Measurements from ENCODE around the gene NLRC3.
A peak's percentile ranks its signal among the peaks of the same experiment; 100 is the strongest.

Gene NLRC3

DNA sequence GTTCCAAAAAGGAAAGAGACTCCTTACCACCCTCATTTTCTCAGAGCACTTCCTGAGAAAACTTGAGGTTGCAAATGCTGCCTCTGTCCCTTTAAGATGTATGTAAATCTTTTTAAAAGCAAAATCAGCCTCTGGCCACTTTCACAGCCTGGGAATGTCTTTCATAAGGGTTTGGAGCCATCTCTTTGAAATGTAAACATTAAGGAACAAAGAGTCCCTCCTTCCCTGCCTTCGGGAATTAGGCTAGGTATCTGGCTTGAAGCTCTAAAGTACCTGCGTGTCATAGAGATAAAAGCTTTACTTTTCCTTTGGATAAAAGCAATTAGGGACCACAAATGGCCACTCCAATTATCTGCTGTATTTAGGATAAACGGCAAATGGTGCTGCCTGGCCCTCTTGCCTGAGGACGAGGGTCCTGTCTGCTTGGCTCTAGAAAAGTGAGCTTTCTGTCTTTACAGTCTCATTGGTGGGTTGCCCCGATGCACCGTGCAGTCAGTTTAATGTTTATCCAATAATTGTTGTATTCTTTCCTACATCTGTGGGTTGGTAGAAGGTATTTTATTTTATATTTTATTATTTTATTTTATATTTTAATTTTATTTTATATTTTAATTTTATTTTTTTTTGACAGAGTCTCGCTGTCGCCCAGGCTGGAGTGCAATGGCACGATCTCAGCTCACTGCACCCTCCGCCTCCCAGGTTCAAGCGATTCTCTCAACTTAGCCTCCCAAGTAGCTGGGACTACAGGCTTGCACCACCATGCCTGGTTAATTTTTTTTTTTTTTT, 23.9 kb downstream of the NLRC3 start:
- H3K27me3 ChIP-seq (ENCODE audit: insufficient read depth, insufficient read length) = peaks cover 72% of the 10 kb centered on the region
- H3K4me1 ChIP-seq (ENCODE audit: insufficient read depth, insufficient read length) = peaks cover 9% of the 10 kb centered on the region
- H3K4me3 ChIP-seq (ENCODE audit: insufficient read length, low read depth) = no peak overlapping the region
- H3K9me3 ChIP-seq (ENCODE audit: insufficient read depth, low read length) = no peaks in the 10 kb centered on the region; the same call in 1 of the 2 replicates
- H3K9ac ChIP-seq (ENCODE audit: insufficient read length, low read depth) = no peak overlapping the region
- H3K36me3 ChIP-seq (ENCODE audit: insufficient read depth, insufficient read length, low read length) = no peaks in the 10 kb centered on the region
- TF ChIP-seq ZNF274 (IDR thresholded peaks at IDR 0.05; ENCODE audit: low read depth, low read length) (no peak), SUZ12 (IDR thresholded peaks at IDR 0.05; ENCODE audit: extremely low read depth, insufficient read depth, insufficient read length) (no peak), YY1 (IDR thresholded peaks at IDR 0.05; ENCODE audit: insufficient read depth, insufficient read length) (no peak)
- peak; percentile 94 for DNase-seq (ENCODE audit: low read depth, low spot score)

DNA sequence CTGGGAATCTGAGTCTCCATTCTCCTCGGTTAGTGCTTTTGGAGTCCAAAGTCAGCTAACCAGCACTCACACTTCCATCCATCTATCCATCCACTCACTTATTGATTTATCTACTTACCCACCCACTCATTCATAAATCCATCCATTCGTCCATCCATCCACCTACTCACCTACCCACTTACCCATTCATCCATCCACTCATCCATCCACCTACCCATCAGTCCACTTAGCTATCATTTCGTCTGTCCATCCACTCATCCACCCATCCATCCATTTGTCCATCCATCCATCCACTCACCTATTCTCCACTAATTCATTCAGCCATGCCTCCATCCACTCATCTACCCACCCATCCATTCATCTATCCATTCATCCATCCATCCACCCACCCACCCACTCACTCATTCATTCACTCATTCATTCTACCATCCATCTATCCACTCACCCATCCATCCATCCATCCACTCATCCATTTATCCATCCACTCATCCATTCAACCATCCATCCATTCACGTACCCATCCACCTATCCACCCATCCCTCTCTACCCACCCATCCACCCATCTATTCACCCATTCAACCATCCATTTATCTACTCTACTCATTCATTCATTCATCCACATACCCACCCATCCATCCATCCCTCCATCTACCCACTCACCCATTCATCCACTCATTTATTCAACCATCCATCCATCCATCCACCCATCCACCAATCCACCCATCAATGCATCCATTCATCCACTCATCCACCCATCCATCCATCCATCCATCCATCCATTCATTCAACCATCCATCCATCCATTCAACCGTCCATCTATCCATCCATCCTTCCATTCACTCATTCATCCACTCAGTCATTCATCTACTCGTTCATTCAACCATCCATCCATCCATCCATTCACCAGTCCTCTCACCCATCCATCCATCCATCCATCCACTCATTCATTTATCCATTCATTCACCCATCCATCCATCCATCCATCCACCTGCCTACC, 26.1 kb downstream of the NLRC3 start:
- no peak overlapping the region for H3K9ac ChIP-seq (ENCODE audit: insufficient read length, low read depth)
- no peak overlapping the region for H3K4me3 ChIP-seq (ENCODE audit: insufficient read length, low read depth)
- DNase-seq (ENCODE audit: low read depth, low spot score) = no peak
- peaks cover 13% of the 10 kb centered on the region for H3K4me1 ChIP-seq (ENCODE audit: insufficient read depth, insufficient read length)
- no peak for TF ChIP-seq SUZ12 (IDR thresholded peaks at IDR 0.05; ENCODE audit: extremely low read depth, insufficient read depth, insufficient read length)
- TF ChIP-seq ZNF274 (IDR thresholded peaks at IDR 0.05; ENCODE audit: low read depth, low read length) = no peak
- TF ChIP-seq YY1 (IDR thresholded peaks at IDR 0.05; ENCODE audit: insufficient read depth, insufficient read length) = no peak
- no peaks in the 10 kb centered on the region for H3K9me3 ChIP-seq (ENCODE audit: insufficient read depth, low read length)
- peaks cover 68% of the 10 kb centered on the region for H3K27me3 ChIP-seq (ENCODE audit: insufficient read depth, insufficient read length)
- H3K36me3 ChIP-seq (ENCODE audit: insufficient read depth, insufficient read length, low read length) = no peaks in the 10 kb centered on the region

DNA sequence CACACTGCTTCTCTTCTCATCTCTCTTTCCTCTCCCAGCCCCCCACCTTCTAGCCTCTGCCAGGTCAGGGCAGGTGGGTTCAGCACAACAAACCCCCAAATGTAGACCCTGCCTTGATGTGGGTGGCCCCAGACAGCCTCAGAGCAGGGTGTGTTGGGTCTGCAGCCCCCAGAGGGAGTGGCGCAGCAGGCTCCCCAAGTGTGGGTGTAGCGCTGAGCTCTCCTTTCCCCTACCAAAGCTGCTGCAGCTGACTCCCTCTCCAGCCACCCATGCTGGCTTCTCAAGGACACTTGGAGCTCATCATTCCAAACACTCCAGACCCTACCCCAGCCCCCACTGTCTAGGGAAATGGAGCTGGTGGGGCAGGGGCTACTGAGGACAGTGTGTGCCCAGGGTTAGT, 27.3 kb downstream of the NLRC3 start:
- peaks cover 13% of the 10 kb centered on the region for H3K4me1 ChIP-seq (ENCODE audit: insufficient read depth, insufficient read length)
- DNase-seq (ENCODE audit: low read depth, low spot score) = no peak
- no peaks in the 10 kb centered on the region for H3K36me3 ChIP-seq (ENCODE audit: insufficient read depth, insufficient read length, low read length)
- no peak overlapping the region for H3K4me3 ChIP-seq (ENCODE audit: insufficient read length, low read depth)
- TF ChIP-seq SUZ12 (IDR thresholded peaks at IDR 0.05; ENCODE audit: extremely low read depth, insufficient read depth, insufficient read length) (no peak), ZNF274 (IDR thresholded peaks at IDR 0.05; ENCODE audit: low read depth, low read length) (no peak), YY1 (IDR thresholded peaks at IDR 0.05; ENCODE audit: insufficient read depth, insufficient read length) (no peak)
- no peaks in the 10 kb centered on the region for H3K9me3 ChIP-seq (ENCODE audit: insufficient read depth, low read length)
- H3K27me3 ChIP-seq (ENCODE audit: insufficient read depth, insufficient read length) = peaks cover 64% of the 10 kb centered on the region
- no peak overlapping the region for H3K9ac ChIP-seq (ENCODE audit: insufficient read length, low read depth)

GRCh38 chr16:3548859-3549258, 28.3 kb downstream of the NLRC3 start:
- Histone ChIP-seq H3K27me3 (ENCODE audit: insufficient read depth, insufficient read length) (peaks cover 64% of the 10 kb centered on the region), H3K9me3 (ENCODE audit: insufficient read depth, low read length) (no peaks in the 10 kb centered on the region), H3K36me3 (ENCODE audit: insufficient read depth, insufficient read length, low read length) (no peaks in the 10 kb centered on the region), H3K4me3 (ENCODE audit: insufficient read length, low read depth) (no peak overlapping the region), H3K4me1 (ENCODE audit: insufficient read depth, insufficient read length) (peaks cover 16% of the 10 kb centered on the region), H3K9ac (ENCODE audit: insufficient read length, low read depth) (no peak overlapping the region)
- TF ChIP-seq ZNF274 (IDR thresholded peaks at IDR 0.05; ENCODE audit: low read depth, low read length) (no peak), YY1 (IDR thresholded peaks at IDR 0.05; ENCODE audit: insufficient read depth, insufficient read length) (no peak), SUZ12 (IDR thresholded peaks at IDR 0.05; ENCODE audit: extremely low read depth, insufficient read depth, insufficient read length) (no peak)
- no peak for DNase-seq (ENCODE audit: low read depth, low spot score)

- H3K9me3 ChIP-seq (ENCODE audit: insufficient read depth, low read length) = no peaks in the 10 kb centered on the region
- H3K27me3 ChIP-seq (ENCODE audit: insufficient read depth, insufficient read length) = peaks cover 64% of the 10 kb centered on the region
- no peak overlapping the region for H3K9ac ChIP-seq (ENCODE audit: insufficient read length, low read depth)
- TF ChIP-seq ZNF274 (IDR thresholded peaks at IDR 0.05; ENCODE audit: low read depth, low read length) (no peak), YY1 (IDR thresholded peaks at IDR 0.05; ENCODE audit: insufficient read depth, insufficient read length) (no peak), SUZ12 (IDR thresholded peaks at IDR 0.05; ENCODE audit: extremely low read depth, insufficient read depth, insufficient read length) (no peak)
- no peak for DNase-seq (ENCODE audit: low read depth, low spot score)
- H3K36me3 ChIP-seq (ENCODE audit: insufficient read depth, insufficient read length, low read length) = no peaks in the 10 kb centered on the region
- H3K4me3 ChIP-seq (ENCODE audit: insufficient read length, low read depth) = no peak overlapping the region
- peaks cover 16% of the 10 kb centered on the region for H3K4me1 ChIP-seq (ENCODE audit: insufficient read depth, insufficient read length)
Observed at GRCh38 chr16:3548445-3548844, 28.8 kb downstream of the NLRC3 start.

GRCh38 chr16:3546986-3547682, 30.1 kb downstream of the NLRC3 start:
- H3K4me3 ChIP-seq (ENCODE audit: insufficient read length, low read depth) = no peak overlapping the region
- TF ChIP-seq ZNF274 (IDR thresholded peaks at IDR 0.05; ENCODE audit: low read depth, low read length) (no peak), SUZ12 (IDR thresholded peaks at IDR 0.05; ENCODE audit: extremely low read depth, insufficient read depth, insufficient read length) (no peak), YY1 (IDR thresholded peaks at IDR 0.05; ENCODE audit: insufficient read depth, insufficient read length) (no peak)
- no peak for DNase-seq (ENCODE audit: low read depth, low spot score)
- peaks cover 59% of the 10 kb centered on the region for H3K27me3 ChIP-seq (ENCODE audit: insufficient read depth, insufficient read length)
- H3K9me3 ChIP-seq (ENCODE audit: insufficient read depth, low read length) = no peaks in the 10 kb centered on the region
- H3K36me3 ChIP-seq (ENCODE audit: insufficient read depth, insufficient read length, low read length) = peaks cover 2% of the 10 kb centered on the region
- peaks cover 13% of the 10 kb centered on the region for H3K4me1 ChIP-seq (ENCODE audit: insufficient read depth, insufficient read length)
- H3K9ac ChIP-seq (ENCODE audit: insufficient read length, low read depth) = no peak overlapping the region
